Activated T-cell treated with anti-CD3 and anti-CD28 coated beads for 24 hours (primary cell): ENCODE measurements around the gene VENTX.

ENCODE experiments used
- DNase-seq: peaks from one replicate; pipeline ENCODE4 v3.0.0-alpha.2; 2020; ENCODE audit warnings: low read depth

VENTX gene

GRCh38 chr10:133235265-133235855 lies 2.3 kb upstream of the VENTX start:
- DNase-seq = no peak

DNA sequence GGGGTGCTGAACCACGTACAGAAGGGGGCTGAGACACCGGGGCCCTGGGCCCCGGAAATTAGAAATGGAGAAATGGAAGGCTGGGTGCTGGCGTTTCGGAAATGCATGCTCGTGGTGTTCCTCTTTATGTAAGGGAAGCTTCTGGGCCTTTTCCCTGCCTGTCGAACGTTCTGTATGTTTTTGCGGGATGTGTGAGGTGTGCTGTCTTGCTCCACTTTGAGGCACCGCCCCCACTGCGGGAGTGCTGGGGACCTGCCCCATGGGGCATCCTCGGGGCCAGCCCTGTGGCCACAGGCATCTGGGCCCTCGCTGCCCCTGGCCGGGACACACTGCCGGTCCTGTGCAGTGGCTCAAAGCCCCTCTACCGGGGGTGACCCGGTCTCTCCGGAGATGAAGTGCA lies 1.7 kb upstream of the VENTX start:
- no peak for DNase-seq

- DNase-seq = no peak
These were observed 1.0 kb upstream of the VENTX start for GRCh38 chr10:133236401-133237240.

DNA sequence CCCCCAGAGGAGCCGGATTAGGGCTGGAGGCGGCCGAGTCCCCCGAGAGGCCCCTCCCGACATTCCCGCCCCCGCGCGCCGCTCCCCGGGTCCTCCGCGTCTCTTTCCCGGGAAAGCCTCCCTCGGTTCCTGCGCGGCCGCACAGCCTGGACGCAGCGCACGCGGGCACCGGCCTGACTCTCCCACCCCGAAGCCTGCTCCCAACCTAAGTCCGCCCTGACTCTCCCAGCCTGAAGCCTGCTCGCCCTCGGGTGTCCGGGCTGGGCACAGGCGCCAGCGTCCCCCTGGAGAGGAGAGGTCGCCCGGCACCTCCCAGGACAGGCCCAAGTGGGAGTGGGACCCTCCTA lies 441 bp upstream of the VENTX start:
- DNase-seq = no peak

DNA sequence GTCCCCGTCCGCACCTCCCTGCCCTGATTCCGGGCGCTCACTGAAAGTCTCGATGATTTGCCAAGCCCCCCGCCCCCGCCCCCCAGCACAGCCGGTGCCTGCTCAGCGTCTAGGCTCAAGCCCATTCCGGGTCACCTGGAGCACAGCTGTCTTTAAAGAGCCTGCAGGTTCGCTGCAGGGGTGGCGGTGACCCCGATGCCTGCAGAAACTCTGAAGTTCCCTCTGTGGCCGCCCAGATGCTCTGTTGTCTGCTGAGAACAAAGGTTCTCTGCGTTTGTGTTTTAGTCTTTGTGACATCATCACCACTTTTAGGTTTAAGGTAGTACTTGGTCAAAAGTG lies 780 bp downstream of the VENTX start:
- DNase-seq = no peak

DNA sequence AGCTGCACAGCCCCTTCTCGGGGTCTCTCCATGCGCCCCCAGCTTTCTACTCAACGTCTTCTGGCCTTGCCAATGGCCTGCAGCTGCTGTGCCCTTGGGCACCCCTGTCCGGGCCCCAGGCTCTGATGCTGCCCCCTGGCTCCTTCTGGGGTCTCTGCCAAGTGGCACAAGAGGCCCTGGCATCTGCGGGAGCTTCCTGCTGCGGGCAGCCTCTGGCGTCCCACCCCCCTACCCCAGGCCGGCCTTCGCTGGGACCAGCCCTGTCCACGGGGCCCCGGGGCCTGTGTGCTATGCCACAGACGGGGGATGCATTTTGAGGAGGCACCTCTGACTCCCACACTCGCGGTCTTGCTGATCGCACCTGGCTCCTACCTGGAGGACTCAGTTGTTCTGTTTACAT lies 2.3 kb downstream of the VENTX start:
- DNase-seq = no peak

DNA sequence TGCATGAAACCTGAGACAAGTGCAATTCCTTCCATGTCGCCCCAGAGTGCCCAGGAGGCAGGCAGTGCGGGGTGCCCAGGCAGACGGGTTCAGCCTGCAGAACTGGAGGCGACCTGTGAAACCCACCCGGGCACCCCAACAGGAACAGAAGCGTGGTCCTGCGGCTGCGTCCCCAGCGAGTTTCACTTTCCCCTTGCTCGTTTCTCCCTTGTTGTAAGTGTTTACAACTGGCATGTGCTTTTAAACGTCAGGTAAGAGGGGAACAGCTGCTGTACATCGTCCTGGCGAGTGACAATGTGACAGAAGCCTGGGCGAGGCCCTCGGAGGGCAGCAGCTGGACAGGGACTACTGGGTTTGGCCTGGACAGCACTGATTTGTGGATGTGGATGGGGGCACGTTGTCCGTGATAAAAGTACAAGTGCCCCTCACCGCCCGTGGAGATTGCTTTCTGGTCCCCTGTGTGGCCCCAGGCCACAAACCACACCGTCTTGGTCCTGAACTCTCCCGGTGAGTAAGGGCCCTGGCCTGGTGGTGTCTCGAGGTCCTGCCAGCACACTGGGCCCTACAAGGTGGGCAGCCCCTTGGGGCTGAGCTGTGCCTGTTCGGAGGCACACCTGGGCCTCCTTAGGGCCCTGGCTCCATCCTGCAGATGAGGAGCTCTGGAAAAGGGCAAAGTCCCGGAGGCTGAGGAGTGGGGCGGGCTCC lies 4.0 kb downstream of the VENTX start:
- no peak for DNase-seq

DNA sequence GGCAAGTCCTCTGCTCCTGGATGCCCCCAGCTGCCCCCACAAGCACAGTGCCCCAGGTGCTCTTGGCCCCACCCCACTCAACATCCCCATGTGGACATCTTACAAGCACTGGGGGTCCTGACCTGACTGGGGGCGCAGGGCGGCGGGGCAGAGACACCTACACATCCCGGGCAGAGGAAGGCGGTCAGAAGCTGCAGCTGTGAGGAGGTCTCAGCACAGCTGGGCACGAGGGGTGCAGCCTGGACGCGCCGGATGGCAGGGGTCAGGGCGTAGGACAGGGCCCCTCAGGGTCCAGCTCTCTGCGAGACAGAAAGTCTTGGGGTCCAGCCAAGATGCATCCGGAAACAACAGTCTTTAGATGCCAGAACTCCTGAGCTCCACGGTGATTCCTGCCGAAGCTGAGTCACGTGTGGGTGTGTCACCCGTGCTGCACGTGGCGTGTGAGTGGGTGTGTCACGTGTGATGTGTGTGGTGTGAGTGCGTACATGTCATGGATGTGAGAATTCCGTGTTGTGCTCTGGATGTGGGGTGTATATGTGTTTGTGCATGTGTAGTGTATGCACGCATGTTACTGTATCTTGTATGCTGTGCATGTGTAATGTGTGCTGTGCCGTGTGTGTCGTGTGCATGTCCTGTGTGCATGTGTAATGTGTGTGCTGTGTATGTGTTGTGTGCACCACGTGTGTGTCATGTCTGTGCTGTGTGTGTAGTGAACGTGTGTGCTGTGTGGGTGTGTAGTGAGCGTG lies 5.1 kb downstream of the VENTX start:
- DNase-seq = no peak

GRCh38 chr10:133243593-133243992 lies 5.9 kb downstream of the VENTX start:
- DNase-seq = no peak

- no peak for DNase-seq
These were observed 8.0 kb downstream of the VENTX start for GRCh38 chr10:133245439-133246235.

DNA sequence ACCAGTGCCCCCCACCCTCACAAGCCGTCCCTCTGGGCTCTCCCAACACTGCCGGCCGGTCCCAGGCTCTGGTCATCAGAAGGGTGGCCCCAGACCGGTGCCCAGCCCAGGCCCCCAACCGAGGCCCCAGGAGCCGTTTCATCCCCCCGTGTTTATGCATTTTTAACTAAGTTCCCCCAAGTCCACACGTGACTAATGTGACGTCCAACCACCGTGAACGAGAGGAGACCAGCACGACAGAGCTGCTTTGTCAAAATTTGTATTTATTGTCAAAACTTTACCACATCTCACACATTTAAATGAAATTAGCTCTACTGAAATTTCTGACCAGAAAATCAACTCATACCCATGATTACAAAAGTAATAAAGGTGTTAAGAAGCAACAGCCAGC lies 8.6 kb downstream of the VENTX start:
- no peak for DNase-seq

- no peak for DNase-seq
These were observed 10.2 kb downstream of the VENTX start for GRCh38 chr10:133247681-133248333.

- no peak for DNase-seq
These were observed 10.7 kb downstream of the VENTX start for GRCh38 chr10:133248334-133248715.

GRCh38 chr10:133249094-133249780 lies 11.6 kb downstream of the VENTX start:
- no peak for DNase-seq

- DNase-seq = no peak
These were observed 12.5 kb downstream of the VENTX start for GRCh38 chr10:133249975-133250754.

- no peak for DNase-seq
These were observed 13.9 kb downstream of the VENTX start for GRCh38 chr10:133251388-133252222.

DNA sequence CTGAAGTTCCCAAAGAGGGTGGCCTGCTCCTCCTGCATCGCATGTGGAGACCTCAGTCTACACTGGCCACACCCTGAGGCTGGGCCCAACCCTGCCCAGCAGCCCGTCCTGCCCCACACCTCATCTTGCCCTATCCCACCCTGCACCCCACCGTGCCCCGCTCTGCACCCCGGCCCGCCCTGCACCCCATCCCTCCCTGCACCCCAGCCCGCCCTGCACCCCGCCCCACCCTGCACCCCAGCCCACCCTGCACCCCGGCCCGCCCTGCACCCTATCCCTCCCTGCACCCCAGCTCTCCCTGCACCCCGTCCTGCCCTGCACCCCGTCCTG lies 14.5 kb downstream of the VENTX start:
- no peak for DNase-seq

GRCh38 chr10:133253361-133253955 lies 15.8 kb downstream of the VENTX start:
- DNase-seq = no peak
